GM12878 (cell line): Measurements from ENCODE around the gene COL5A1. TPM values are rescaled to one million over a fixed set of nuclear protein-coding genes. Genes with fewer than 3 reads are reported as not detected.

Source experiments
- ATAC-seq: fragments of 200-7000 bp; cut with Tn5 transposase; 3 replicates; pipeline ENCODE4 v1.9.1; 2020; ENCODE audit warnings: mild to moderate bottlenecking, moderate library complexity
- BruUV-seq: library from RNA; stranded (reverse); fragments of 400-500 nt; replicated peaks from 2 replicates; lab custom pipeline; 2021; lab: Mats Ljungman, UMichigan
- CTCF ChIA-PET: fragments of 300-600 bp; sonication (Branson Sonifier 250); formaldehyde crosslinking; extraction: SDS; loops from one replicate; lab custom pipeline; 2021; ENCODE audit warnings: inconsistent platforms; lab: Yijun Ruan, JAX
- POLR2A ChIA-PET: fragments of 350-600 bp; formaldehyde crosslinking; extraction: SDS; loops from one replicate; lab custom pipeline; 2021; ENCODE audit warnings: inconsistent platforms; lab: Charles Lee
- RAD21 ChIA-PET: fragments of 300-600 bp; sonication (Branson Sonifier 250); formaldehyde crosslinking; loops from one replicate; lab custom pipeline; 2023; ENCODE audit warnings: antibody characterized with exemption; ENCODE audit not compliant: unreplicated experiment; lab: Charles Lee
- SMC1A ChIA-PET: fragments of 300-600 bp; sonication (Branson Sonifier 250); formaldehyde crosslinking; loops from one replicate; lab custom pipeline; 2023; ENCODE audit not compliant: unreplicated experiment, uncharacterized antibody; lab: Charles Lee
- DNase-seq: peaks from one replicate; pipeline ENCODE4 v3.0.0-alpha.2; 2011; ENCODE audit warnings: low read depth, low spot score
- FAIRE-seq: peaks from 3 replicates; lab custom pipeline; 2011; peaks lifted over from hg19 to GRCh38; lab: Jason Lieb, UNC
- H2AFZ ChIP-seq: 2 replicates; pipeline ENCODE4 v1.6.0; 2011; ENCODE audit warnings: low read depth, low read length, control low read depth; ENCODE audit not compliant: control insufficient read depth
- H3K27ac ChIP-seq: 2 replicates; pipeline ENCODE4 v1.5.1; 2011; ENCODE audit warnings: control low read depth; ENCODE audit not compliant: control insufficient read depth, insufficient read depth
- H3K27me3 ChIP-seq, 2 experiments: replicated peaks in 1 of 2; 2 replicates each; pipeline versions ENCODE4 v1.6.0 to v1.6.1; 2011; ENCODE audit warnings: low read length in 1 of 2; ENCODE audit not compliant: control insufficient read depth in 2 of 2, insufficient read depth in 2 of 2
- H3K36me3 ChIP-seq, 2 experiments: 2 replicates each; pipeline ENCODE4 v1.5.1; 2011; ENCODE audit warnings: low read length in 1 of 2; ENCODE audit not compliant: control insufficient read depth in 2 of 2, insufficient read depth in 2 of 2
- H3K4me1 ChIP-seq: 2 replicates; pipeline ENCODE4 v1.6.1; 2011; ENCODE audit warnings: mild to moderate bottlenecking, low read length, moderate library complexity, mixed read lengths; ENCODE audit not compliant: control insufficient read depth, insufficient read depth
- H3K4me2 ChIP-seq: 2 replicates; pipeline ENCODE4 v1.6.0; 2011; ENCODE audit warnings: control low read depth; ENCODE audit not compliant: control insufficient read depth, insufficient read depth
- H3K4me3 ChIP-seq: fragments of 200-600 bp; sonication (generic); 2 replicates; pipeline ENCODE4 v1.5.1; 2016
- H3K79me2 ChIP-seq: 2 replicates; pipeline ENCODE4 v1.6.0; 2011; ENCODE audit warnings: low read length; ENCODE audit not compliant: control insufficient read depth, insufficient read depth
- H3K9ac ChIP-seq: 2 replicates; pipeline ENCODE4 v1.8.0; 2011; ENCODE audit warnings: low read length, control low read depth, mixed read lengths; ENCODE audit not compliant: control insufficient read depth, insufficient read depth
- H3K9me3 ChIP-seq: replicated peaks from 3 replicates; pipeline ENCODE4 v1.5.1; 2011; ENCODE audit warnings: mild to moderate bottlenecking, low read length; ENCODE audit not compliant: control insufficient read depth, insufficient read depth
- H4K20me1 ChIP-seq: 2 replicates; pipeline ENCODE4 v1.6.0; 2011; ENCODE audit not compliant: control insufficient read depth, insufficient read depth
- ATF2 ChIP-seq: IDR thresholded peaks from 2 replicates; pipeline ENCODE4 v1.6.1; 2012; ENCODE audit warnings: low read length, inconsistent platforms
- CHD1 ChIP-seq: IDR thresholded peaks from 2 replicates; pipeline ENCODE4 v1.6.1; 2012; ENCODE audit warnings: low read depth, low read length, improper control_type of control experiment
- CHD4 ChIP-seq: fragments of 200-600 bp; sonication (generic); IDR thresholded peaks from 2 replicates; pipeline ENCODE4 v1.6.1; 2016; ENCODE audit warnings: mild to moderate bottlenecking
- CTCF ChIP-seq, 3 experiments: IDR thresholded peaks in 2 of 3; conservative IDR thresholded peaks in 1 of 3; 2 replicates each; pipeline ENCODE4 v1.5.1; 2011; ENCODE audit warnings: low read depth in 3 of 3, low read length in 3 of 3, mild to moderate bottlenecking in 3 of 3, control low read depth in 2 of 3, moderate library complexity in 2 of 3, inconsistent platforms in 1 of 3, mixed read lengths in 1 of 3; ENCODE audit not compliant: control insufficient read depth in 2 of 3, insufficient read depth in 1 of 3; ENCODE audit errors: extremely low read depth in 1 of 3
- EED ChIP-seq: sonication (generic); IDR thresholded peaks from 2 replicates; pipeline ENCODE4 v1.6.1; 2016; ENCODE audit warnings: antibody characterized with exemption, low read depth
- IKZF2 ChIP-seq, 2 experiments: fragments of 450-650 bp; IDR thresholded peaks; 2 replicates each; pipeline ENCODE4 v1.6.1; 2017; ENCODE audit warnings: mild to moderate bottlenecking in 2 of 2, moderate library complexity in 2 of 2
- KAT2A ChIP-seq: conservative IDR thresholded peaks from 2 replicates; pipeline ENCODE4 v1.6.1; 2011; ENCODE audit warnings: low read depth, low read length; ENCODE audit not compliant: control insufficient read depth
- MYB ChIP-seq: fragments of 150-350 bp; IDR thresholded peaks from 2 replicates; pipeline ENCODE4 v1.6.1; 2014; ENCODE audit warnings: mild to moderate bottlenecking, low read depth, low read length, borderline replicate concordance
- NR2F1 ChIP-seq: fragments of 450-650 bp; conservative IDR thresholded peaks from 2 replicates; pipeline ENCODE4 v1.6.1; 2017; ENCODE audit warnings: mild to moderate bottlenecking
- PAX8 ChIP-seq: fragments of 450-650 bp; IDR thresholded peaks from 2 replicates; pipeline ENCODE4 v1.6.1; 2017; ENCODE audit warnings: mild to moderate bottlenecking, moderate library complexity
- PML ChIP-seq: IDR thresholded peaks from 2 replicates; pipeline ENCODE4 v1.6.1; 2012; ENCODE audit warnings: low read length, inconsistent platforms
- RB1 ChIP-seq: fragments of 450-650 bp; formaldehyde crosslinking; IDR thresholded peaks from 2 replicates; pipeline ENCODE4 v1.6.1; 2017; ENCODE audit warnings: mild to moderate bottlenecking, borderline replicate concordance
- ZBTB40 ChIP-seq: fragments of 450-650 bp; IDR thresholded peaks from 2 replicates; pipeline ENCODE4 v1.6.1; 2016; ENCODE audit warnings: mild to moderate bottlenecking, moderate library complexity, borderline replicate concordance
- ZNF622 ChIP-seq: fragments of 450-650 bp; IDR thresholded peaks from 2 replicates; pipeline ENCODE4 v1.6.1; 2017; ENCODE audit warnings: mild to moderate bottlenecking, inconsistent platforms
- ZZZ3 ChIP-seq: IDR thresholded peaks from 2 replicates; pipeline ENCODE4 v1.6.1; 2011; ENCODE audit warnings: low read depth; ENCODE audit not compliant: control insufficient read depth, insufficient read length
- WGBS: methylation state at CpG from one replicate; pipeline ENCODE4 v1.1.6; 2016; ENCODE audit warnings: low lambda C conversion rate; ENCODE audit not compliant: insufficient replicate concordance, insufficient coverage; ENCODE audit errors: missing lambda C conversion rate; 5-methylcytosine and 5-hydroxymethylcytosine counted together
- in situ Hi-C: fragments of 300-500 bp; cut with MboI; formaldehyde crosslinking; loops from 9 replicates; pipeline ENCODE4 v1.14.3; 2018; ENCODE audit warnings: mixed read lengths
- intact Hi-C: fragments of 100-400 bp; cut with micrococcal nuclease; formaldehyde crosslinking; loops from one replicate; pipeline ENCODE4 v1.14.2; 2022; ENCODE audit not compliant: unreplicated experiment
- polyA plus RNA-seq, 11 experiments: library from polyadenylated mRNA; depleted of rRNA in 4 of 11; unstranded in 6 of 11; stranded (reverse) in 5 of 11; fragments of >200 nt; fragmentation: Nextera tagmentation in 4 of 11; fragmentation: Illumina TruSeq in 1 of 11; extraction: Ambion mirVana in 4 of 11; extraction: Trizol in 1 of 11; gene quantifications; 1 replicate in 1 of 11; 2 replicates in 10 of 11; pipeline versions ENCODE4 v1.2.1 to v1.2.3, GENCODE V29; 2011 to 2016; ENCODE audit warnings: inconsistent platforms in 2 of 11, missing spikeins in 2 of 11, low read depth in 1 of 11
- total RNA-seq, 4 experiments: library from RNA; depleted of rRNA in 3 of 4; stranded (reverse); fragments of >200 nt in 3 of 4; fragmentation: Illumina TruSeq in 1 of 4; extraction: Trizol in 1 of 4; gene quantifications; 2 replicates each; pipeline versions ENCODE4 v1.2.1 to v1.2.3, GENCODE V29; 2013 to 2021

The COL5A1 gene
- total and polyA plus RNA-seq, 10 of the 15 experiments (the other 5 are each of a cell fraction or from before 2014, with no cell fraction given) = under 0.01 to 0.15 (median 0.13) TPM; not detected in 4

GRCh38 chr9:134855231-134855899, 213.8 kb downstream of the COL5A1 start:
- FAIRE-seq = no peak
- TF ChIP-seq ZBTB40 = no peak
- TF ChIP-seq KAT2A = no peak
- no peak for TF ChIP-seq ZNF622
- no peak for TF ChIP-seq CHD1
- TF ChIP-seq ZZZ3 = no peak
- no peak for TF ChIP-seq EED
- no peak for TF ChIP-seq CHD4
- no peak for TF ChIP-seq PAX8
- no peak for TF ChIP-seq ATF2
- no peak for TF ChIP-seq MYB
- TF ChIP-seq RB1 = no peak
- TF ChIP-seq PML = no peak
- TF ChIP-seq IKZF2 (IDR thresholded peaks at IDR 0.05) = no peak
- TF ChIP-seq NR2F1 = no peak
- no peak for TF ChIP-seq CTCF (IDR thresholded peaks at IDR 0.05 in 2 of 3, conservative IDR thresholded peaks at IDR 0.05 in 1 of 3; ENCODE audit: control insufficient read depth in 2 of 3, extremely low read depth in 1 of 3, insufficient read depth in 1 of 3, low read depth in 3 of 3, low read length in 3 of 3)

More at GRCh38 chr9:134855231-134855899, 213.8 kb downstream of the COL5A1 start:
- no peak overlapping the region for H3K4me3 ChIP-seq
- ChIA-PET SMC1A (no interaction called here), POLR2A (no interaction called here), RAD21 (no interaction called here), CTCF (no interaction called here)
- no TSS peak for BruUV-seq
- no peak overlapping the region for H2AFZ ChIP-seq
- in situ Hi-C loops (no loop called here), intact Hi-C loops (loop anchor here (5.0 kb wide), 1 partner anchor 132 kb away; no protein-coding TSS in a partner anchor)
- no peak overlapping the region for H3K9ac ChIP-seq
- ATAC-seq (no peak), DNase-seq (no peak)
- H4K20me1 ChIP-seq = no peaks in the 10 kb centered on the region
- no peaks in the 10 kb centered on the region for H3K36me3 ChIP-seq
- H3K79me2 ChIP-seq = no peaks in the 10 kb centered on the region
- H3K27ac ChIP-seq = no peak overlapping the region
- H3K27me3 ChIP-seq = no peaks in the 10 kb centered on the region
- no peak overlapping the region for H3K4me2 ChIP-seq
- 41% methylated on average over 18 of the region's 18 CpGs for WGBS
- peaks cover 7% of the 10 kb centered on the region for H3K9me3 ChIP-seq
- H3K4me1 ChIP-seq = peaks cover 22% of the 10 kb centered on the region
